Adrenal gland (tissue), 5 donors: Measurements from ENCODE around the gene TRIL.

Experiments used
- CTCF ChIP-seq, 6 experiments: fragments of 450-650 bp in 4 of 6; fragments of 200-600 bp in 2 of 6; sonication (generic) in 1 of 6; IDR thresholded peaks; 1 replicate in 5 of 6; 2 replicates in 1 of 6; pipeline versions ENCODE4 v1.5.1 to v1.8.0; 2016 to 2021; ENCODE audit warnings: antibody characterized with exemption in 6 of 6, mild to moderate bottlenecking in 2 of 6, moderate library complexity in 1 of 6
- POLR2A ChIP-seq, 2 donors: fragments of 450-650 bp; IDR thresholded peaks; one replicate each; pipeline ENCODE4 v1.6.1; 2017; ENCODE audit warnings: antibody characterized with exemption in 2 of 2, mild to moderate bottlenecking in 2 of 2, moderate library complexity in 1 of 2
- donor health status: DM: no; HTN: no; CAD: no.

DNA sequence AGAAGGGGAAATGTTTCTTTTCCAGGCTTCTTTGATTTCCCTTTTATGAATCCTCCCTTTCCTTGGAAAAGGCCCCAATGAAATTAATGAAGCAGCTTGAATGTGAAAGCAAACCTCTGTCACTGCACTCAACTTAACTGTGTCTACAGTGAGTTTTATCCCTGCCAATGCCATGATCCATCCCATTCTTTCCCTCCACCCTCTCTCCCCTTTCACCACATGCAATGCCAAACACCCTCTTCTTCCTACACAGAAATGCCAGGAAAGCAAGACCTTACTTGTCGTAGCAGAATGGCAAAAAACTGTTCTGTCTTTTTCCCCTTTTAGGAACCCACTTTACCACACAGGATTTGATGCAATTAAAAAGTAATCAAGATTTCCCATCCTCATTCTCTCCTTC, 47.3 kb upstream of the TRIL start:
- TF ChIP-seq POLR2A (IDR thresholded peaks at IDR 0.05) (no peak), CTCF (IDR thresholded peaks at IDR 0.05) (no peak)
